EL (cell line): Measurements from ENCODE around the gene CACNA1A.
"Not testable (repeated sequence)": the region's sequence is repeated elsewhere in the genome, so short reads cannot be mapped to it uniquely, and the experiment has no call there.

ENCODE experiments used
- DNase-seq: peaks from one replicate; pipeline ENCODE4 v3.0.0-alpha.2; 2016

Gene CACNA1A

GRCh38 chr19:13185763-13186657, 320.3 kb downstream of the CACNA1A start:
- DNase-seq, result not testable (repeated sequence)

- DNase-seq, result not testable (repeated sequence)
Observed at GRCh38 chr19:13184926-13185325, 321.4 kb downstream of the CACNA1A start.

GRCh38 chr19:13181747-13182388, 324.4 kb downstream of the CACNA1A start:
- peak; percentile 50 for DNase-seq

GRCh38 chr19:13178291-13178690, 328.0 kb downstream of the CACNA1A start:
- not testable (repeated sequence) for DNase-seq

- DNase-seq, result not testable (repeated sequence)
Observed at GRCh38 chr19:13177584-13177983, 328.7 kb downstream of the CACNA1A start.

- DNase-seq, result no peak
Observed at GRCh38 chr19:13176345-13176744, 329.9 kb downstream of the CACNA1A start.

- DNase-seq, result no peak
Observed at GRCh38 chr19:13173139-13173737, 333.0 kb downstream of the CACNA1A start.

- peak; percentile 94 for DNase-seq
Observed at GRCh38 chr19:13172346-13173138, 333.7 kb downstream of the CACNA1A start.

- DNase-seq, result no peak
Observed at GRCh38 chr19:13171146-13171545, 335.1 kb downstream of the CACNA1A start.

GRCh38 chr19:13169769-13170168, 336.5 kb downstream of the CACNA1A start:
- peak; percentile 84 for DNase-seq

GRCh38 chr19:13166151-13166550, 340.1 kb downstream of the CACNA1A start:
- DNase-seq, result not testable (repeated sequence)

- no peak for DNase-seq
Observed at GRCh38 chr19:13165162-13165997, 340.9 kb downstream of the CACNA1A start.

- peak; percentile 40 for DNase-seq
Observed at GRCh38 chr19:13164343-13165161, 341.7 kb downstream of the CACNA1A start.

GRCh38 chr19:13163609-13164342, 342.5 kb downstream of the CACNA1A start:
- peak; percentile 94 for DNase-seq

- DNase-seq, result peak; percentile 98
Observed at GRCh38 chr19:13162724-13163608, 343.3 kb downstream of the CACNA1A start.

- DNase-seq, result peak; percentile 63
Observed at GRCh38 chr19:13160557-13160956, 345.7 kb downstream of the CACNA1A start.

- no peak for DNase-seq
Observed at GRCh38 chr19:13159713-13160112, 346.6 kb downstream of the CACNA1A start.
